HT-29 (cell line): ENCODE measurements around the gene PLPP2. TPM values are rescaled to one million over a fixed set of nuclear protein-coding genes. Genes with fewer than 3 reads are reported as not detected.
A peak's percentile ranks its signal among the peaks of the same experiment; 100 is the strongest.

Source experiments
- DNase-seq: peaks from one replicate; pipeline ENCODE4 v3.0.0-alpha.2; 2015; ENCODE audit warnings: low spot score
- total RNA-seq: library from RNA; depleted of rRNA; stranded (reverse); fragments of >200 nt; shearing (Covaris generic); gene quantifications from 2 replicates; pipeline ENCODE4 v1.2.3, GENCODE V29; 2014; rRNA removed

The PLPP2 gene
- 226 and 231 TPM in 2 replicates for total RNA-seq

GRCh38 chr19:291006-291521 is at the start of gene PLPP2:
Gene PLPP2, minus strand, starts transcription at chr19:291403. Its CDS starts 67 bp downstream, at chr19:291336.
- peak; percentile 16 for DNase-seq

GRCh38 chr19:340620-341385 is 49.6 kb upstream of the PLPP2 start:
- DNase-seq, result no peak

GRCh38 chr19:339262-339887 is 48.2 kb upstream of the PLPP2 start:
- DNase-seq, result no peak

- no peak for DNase-seq
Measured at GRCh38 chr19:338421-338820, 47.2 kb upstream of the PLPP2 start.

- DNase-seq, result no peak
Measured at GRCh38 chr19:336067-336614, 44.9 kb upstream of the PLPP2 start.

GRCh38 chr19:335486-336066 is 44.4 kb upstream of the PLPP2 start:
- DNase-seq, result no peak

- DNase-seq, result no peak
Measured at GRCh38 chr19:335072-335471, 43.9 kb upstream of the PLPP2 start.

- DNase-seq, result no peak
Measured at GRCh38 chr19:334296-335071, 43.3 kb upstream of the PLPP2 start.

- no peak for DNase-seq
Measured at GRCh38 chr19:330503-330902, 39.3 kb upstream of the PLPP2 start.

- DNase-seq, result no peak
Measured at GRCh38 chr19:329876-330275, 38.7 kb upstream of the PLPP2 start.

- DNase-seq, result no peak
Measured at GRCh38 chr19:328025-328505, 36.9 kb upstream of the PLPP2 start.

- no peak for DNase-seq
Measured at GRCh38 chr19:327291-328024, 36.3 kb upstream of the PLPP2 start.

- no peak for DNase-seq
Measured at GRCh38 chr19:326871-327270, 35.7 kb upstream of the PLPP2 start.

GRCh38 chr19:325937-326565 is 34.8 kb upstream of the PLPP2 start:
- DNase-seq, result no peak

- DNase-seq, result no peak
Measured at GRCh38 chr19:325173-325936, 34.2 kb upstream of the PLPP2 start.

GRCh38 chr19:324716-325115 is 33.5 kb upstream of the PLPP2 start:
- no peak for DNase-seq

GRCh38 chr19:322616-323015 is 31.4 kb upstream of the PLPP2 start:
- no peak for DNase-seq

- no peak for DNase-seq
Measured at GRCh38 chr19:318509-318774, 27.2 kb upstream of the PLPP2 start.

- no peak for DNase-seq
Measured at GRCh38 chr19:317710-318508, 26.7 kb upstream of the PLPP2 start.
